ELR (cell line): Measurements from ENCODE around the gene PODXL.

Experiments
- DNase-seq: peaks from one replicate; pipeline ENCODE4 v3.0.0-alpha.2; 2015; ENCODE audit warnings: low read depth

PODXL gene

DNA sequence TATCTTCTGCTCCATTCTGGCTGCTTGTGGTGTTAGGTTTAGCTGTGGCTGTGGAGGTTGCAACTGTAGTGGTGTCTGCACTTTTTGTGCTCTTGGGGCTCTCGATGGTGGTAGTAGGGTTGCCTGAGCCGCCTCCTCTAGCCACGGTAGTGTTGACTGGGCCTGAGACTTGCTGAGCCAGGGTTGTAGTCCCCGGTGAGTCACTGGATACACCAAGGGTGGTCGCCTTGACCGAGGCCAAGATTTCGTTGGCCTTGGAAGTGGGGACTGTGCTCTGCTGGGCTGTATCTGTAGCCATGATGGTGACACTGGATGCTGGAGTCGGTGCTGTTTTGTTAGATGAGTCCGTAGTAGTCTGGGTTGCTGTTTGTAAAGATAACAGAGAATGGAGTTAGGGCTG is 45.4 kb downstream of the PODXL start:
- DNase-seq = no peak

- no peak for DNase-seq
These were observed 46.6 kb downstream of the PODXL start for GRCh38 chr7:131509781-131510180.

DNA sequence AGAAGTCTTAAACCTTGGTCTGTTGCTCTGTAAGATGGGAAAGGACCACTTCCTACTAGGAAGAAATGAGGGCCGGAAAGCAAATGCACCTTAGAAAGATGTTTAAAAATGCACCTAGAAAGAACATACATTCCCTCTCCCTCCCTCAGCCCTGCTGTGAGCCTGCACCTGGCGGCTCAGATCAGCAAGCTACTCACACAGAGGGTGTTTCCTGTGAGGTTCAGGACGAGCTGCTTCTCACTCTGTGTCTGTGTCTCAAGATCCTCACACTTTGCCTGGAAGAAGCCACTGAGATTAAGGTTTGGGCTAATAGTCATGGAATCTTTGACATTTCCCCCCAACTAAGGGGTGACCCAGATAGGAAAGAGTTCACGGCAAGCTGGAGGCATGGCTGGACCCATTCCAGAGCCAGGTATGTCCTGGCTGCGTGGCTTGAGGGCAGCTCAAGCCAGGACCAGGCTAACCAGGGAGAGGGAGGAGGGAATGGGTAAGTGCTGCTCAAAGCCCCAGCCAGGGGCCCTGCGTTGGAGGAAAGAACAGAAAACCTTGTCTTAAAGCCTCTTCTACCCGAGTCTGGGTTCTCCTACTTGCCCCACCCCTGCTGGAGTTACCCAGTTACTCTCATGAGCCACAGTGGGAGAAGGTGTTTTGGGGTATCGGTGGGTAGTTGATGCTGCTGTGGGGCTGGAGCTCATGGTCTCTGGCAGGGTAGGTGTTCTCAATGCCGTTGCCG is 47.5 kb downstream of the PODXL start:
- no peak for DNase-seq

GRCh38 chr7:131507592-131508331 is 48.7 kb downstream of the PODXL start:
- peak; percentile 74 for DNase-seq

- DNase-seq = no peak
These were observed 49.8 kb downstream of the PODXL start for GRCh38 chr7:131506597-131506996.

DNA sequence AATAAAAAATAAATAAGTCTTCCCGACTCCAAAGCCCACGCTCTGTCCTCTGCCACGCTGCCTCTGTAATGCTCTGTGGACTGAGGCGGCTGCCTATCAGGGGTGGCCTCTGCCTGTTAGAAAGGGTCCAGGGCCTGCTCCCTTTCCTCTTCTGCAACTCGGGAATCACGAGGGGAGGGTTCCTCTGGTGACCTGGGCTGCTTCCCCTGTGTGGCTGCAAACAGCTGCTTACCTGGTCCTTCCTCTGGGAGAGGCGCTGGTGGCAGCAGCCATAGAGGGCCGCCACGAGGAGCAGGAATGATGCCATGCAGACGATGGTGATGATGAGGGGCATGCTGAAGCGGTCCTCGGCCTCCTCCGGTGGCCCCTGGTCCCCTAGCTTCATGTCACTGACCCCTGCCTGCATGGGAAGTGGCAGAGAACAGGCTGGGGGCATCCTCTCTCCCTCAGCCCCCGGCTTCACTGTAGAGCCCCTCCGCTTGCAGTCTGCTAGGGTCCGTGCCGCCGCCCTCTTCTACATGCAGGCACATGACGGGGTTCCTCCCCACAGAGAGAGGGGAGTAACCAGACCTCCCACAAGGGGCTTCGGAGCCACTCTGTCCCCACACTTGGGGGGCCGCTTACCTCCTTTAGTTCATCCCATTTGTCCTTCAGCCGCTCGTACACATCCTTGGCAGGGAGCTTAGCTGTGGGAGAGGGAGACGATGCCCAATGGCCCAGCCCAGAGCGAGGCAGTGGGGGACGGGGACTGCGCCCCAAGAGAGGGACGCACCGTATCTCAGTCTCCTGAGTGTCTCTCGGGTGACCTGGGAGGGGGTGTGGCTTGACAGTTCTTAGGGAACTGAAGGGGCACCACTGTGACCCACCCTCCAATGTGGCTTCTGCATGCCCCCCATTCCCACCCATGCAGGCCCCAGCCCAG is 50.5 kb downstream of the PODXL start:
- no peak for DNase-seq

- DNase-seq = peak; percentile 36
These were observed 51.3 kb downstream of the PODXL start for GRCh38 chr7:131505037-131505620.

- DNase-seq = no peak
These were observed 52.1 kb downstream of the PODXL start for GRCh38 chr7:131504157-131504899.

GRCh38 chr7:131503639-131504038 is 52.8 kb downstream of the PODXL start:
- DNase-seq = no peak

DNA sequence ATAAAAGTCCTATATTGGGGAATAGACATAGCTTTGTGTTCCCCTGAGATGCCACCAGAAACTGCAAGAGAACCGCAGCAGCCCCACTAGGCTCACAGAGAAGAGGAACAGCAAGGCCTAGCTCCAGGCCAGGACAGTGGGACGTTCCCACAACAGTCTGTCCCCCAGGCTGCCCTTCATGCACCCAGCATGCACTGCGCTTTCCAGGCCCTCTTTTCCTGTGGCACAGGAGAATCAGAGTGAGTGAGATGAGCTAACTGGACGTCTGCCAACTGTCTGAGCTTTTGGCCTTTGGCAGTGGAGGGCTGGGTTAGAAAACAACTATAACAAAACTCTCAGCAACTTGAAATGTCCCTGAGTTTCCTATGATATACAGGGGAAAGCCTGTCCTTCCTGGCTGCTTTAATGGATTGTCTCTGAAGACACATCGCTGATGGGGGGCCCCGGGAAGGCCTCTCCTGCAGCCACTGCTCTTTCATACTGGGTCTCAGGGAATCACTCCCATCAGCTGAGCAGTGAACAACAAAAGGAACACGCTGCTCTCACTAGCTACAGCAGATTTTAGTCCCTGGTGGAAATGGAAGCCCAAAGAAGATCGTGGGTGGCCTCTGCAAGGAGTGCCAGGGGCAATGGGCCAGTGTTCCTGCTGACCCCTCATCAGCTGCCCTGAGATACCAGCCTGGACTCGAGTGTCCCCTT is 53.5 kb downstream of the PODXL start:
- DNase-seq = peak; percentile 54

DNA sequence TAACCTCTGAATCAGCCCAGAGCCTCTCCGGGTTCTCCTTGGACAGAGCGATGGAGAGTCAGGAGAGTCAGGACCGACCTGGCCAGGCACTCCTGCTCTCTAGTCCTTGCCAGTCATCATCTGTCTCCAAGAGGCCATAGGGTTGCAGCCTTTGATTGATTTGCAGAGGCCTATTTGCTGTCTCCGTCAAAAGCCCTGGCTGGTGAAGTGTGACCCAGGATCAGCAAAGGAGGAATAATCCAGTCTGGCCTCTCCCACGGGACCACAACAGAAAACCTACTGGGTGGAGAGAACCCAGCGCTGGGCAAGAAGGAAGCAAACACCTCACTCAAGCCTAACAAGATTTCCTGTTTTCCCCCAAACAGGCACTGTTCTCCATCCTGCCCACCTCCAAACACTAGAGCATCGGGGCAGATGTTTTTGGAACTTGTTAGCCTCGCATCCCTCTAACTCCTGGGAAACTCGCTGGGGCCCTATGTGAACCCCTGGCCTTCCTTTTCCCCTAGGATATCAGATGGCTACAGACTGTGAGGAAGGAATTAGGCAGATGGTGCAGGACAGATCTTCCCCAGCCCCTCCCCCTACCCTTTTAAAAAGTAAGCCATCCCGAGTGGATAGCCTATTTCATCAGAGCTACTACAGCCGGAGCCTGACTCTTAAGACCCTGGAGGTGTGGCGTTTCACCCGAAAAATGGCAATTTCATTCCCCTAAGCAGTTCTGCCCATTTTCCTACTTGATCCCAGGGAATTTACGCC is 54.3 kb downstream of the PODXL start:
- DNase-seq = no peak

DNA sequence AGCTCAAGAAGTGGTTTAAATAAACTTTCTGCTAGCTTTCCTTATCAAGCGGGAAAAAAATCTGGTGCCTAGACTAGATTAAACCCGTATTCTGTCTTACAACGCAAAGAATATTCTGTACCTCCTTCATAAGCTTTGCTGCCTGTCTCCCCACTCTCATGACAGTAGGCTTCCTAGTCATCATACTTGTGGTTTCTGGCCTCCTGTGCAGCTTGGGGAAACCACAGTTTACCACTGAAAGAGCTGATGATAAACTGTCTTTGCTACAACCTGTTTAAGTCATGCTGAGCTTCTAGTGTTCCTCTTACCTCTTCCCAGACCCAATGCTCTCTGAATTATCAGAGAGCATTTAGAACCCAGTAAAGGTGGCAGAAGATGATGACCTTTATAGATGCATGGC is 55.0 kb downstream of the PODXL start:
- peak; percentile 71 for DNase-seq

- DNase-seq = no peak
These were observed 56.1 kb downstream of the PODXL start for GRCh38 chr7:131500357-131500756.

- no peak for DNase-seq
These were observed 56.6 kb downstream of the PODXL start for GRCh38 chr7:131499801-131500200.

GRCh38 chr7:131498237-131498885 is 58.1 kb downstream of the PODXL start:
- no peak for DNase-seq

DNA sequence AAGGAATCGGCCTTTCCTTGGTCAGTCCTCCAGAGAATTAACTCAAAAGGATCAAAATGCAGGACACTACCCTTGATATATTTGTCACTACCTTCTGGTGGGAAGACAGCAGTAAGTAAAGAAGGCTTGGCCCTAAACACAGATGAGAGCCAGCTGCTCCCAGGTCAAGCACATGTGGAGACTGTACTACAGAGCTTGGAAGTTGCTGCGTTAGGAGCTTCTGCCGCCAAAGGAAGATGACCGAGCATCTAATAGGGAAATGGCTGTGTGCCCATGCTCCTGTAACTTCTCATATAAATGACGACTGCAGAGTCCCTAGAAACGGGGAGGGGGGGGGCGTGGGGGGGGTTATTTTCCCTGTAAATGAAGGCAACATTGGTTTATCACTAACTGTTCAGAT is 59.0 kb downstream of the PODXL start:
- DNase-seq = no peak

GRCh38 chr7:131495669-131496498 is 60.5 kb downstream of the PODXL start:
- DNase-seq = no peak

GRCh38 chr7:131494182-131494581 is 62.2 kb downstream of the PODXL start:
- DNase-seq = no peak

DNA sequence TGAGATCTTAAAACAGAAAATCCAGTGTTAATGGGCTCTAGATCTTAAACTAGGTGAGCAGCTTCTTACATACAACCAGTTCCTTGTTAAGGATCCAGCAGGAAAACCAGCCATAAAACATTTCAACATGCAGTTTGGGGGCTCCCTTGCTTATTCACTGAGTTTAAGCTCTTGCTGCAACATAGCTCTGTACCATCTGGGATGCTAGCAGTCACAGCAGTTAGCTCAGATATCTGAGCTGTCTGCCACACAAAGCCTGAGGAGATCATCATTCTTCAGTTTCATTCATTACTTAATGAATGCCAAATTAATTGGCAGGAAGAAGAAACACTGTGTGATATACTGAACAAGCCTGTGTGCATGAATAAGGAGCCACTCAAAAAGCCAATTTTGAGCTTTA is 62.8 kb downstream of the PODXL start:
- DNase-seq = no peak
